Tibial nerve (tissue), 4 donors: Measurements from ENCODE around the gene RAP2B. TPM values are rescaled to one million over a fixed set of nuclear protein-coding genes. Genes with fewer than 3 reads are reported as not detected.
A peak's percentile ranks its signal among the peaks of the same experiment; 100 is the strongest.
"Not testable (repeated sequence)": the region's sequence is repeated elsewhere in the genome, so short reads cannot be mapped to it uniquely, and the experiment has no call there.

ENCODE experiments used
- DNase-seq, 2 donors: peaks; one replicate each; pipeline ENCODE4 v3.0.0-alpha.2; 2019; ENCODE audit warnings: low spot score in 2 of 2
- H3K27ac ChIP-seq, 4 donors: fragments of 200-600 bp; sonication (generic) in 3 of 4; one replicate each; pipeline ENCODE4 v1.5.1; 2017 to 2019; ENCODE audit warnings: mild to moderate bottlenecking in 1 of 4
- H3K27me3 ChIP-seq, 2 donors: fragments of 200-600 bp; sonication (generic) in 1 of 2; one replicate each; pipeline versions ENCODE4 v1.5.1 to v1.6.0; 2017 to 2019
- H3K36me3 ChIP-seq, 3 donors: fragments of 200-600 bp; sonication (generic); one replicate each; pipeline ENCODE4 v1.5.1; 2018 to 2019
- H3K4me1 ChIP-seq, 4 donors: fragments of 200-600 bp; sonication (generic) in 3 of 4; one replicate each; pipeline ENCODE4 v1.5.1; 2017 to 2019
- H3K4me3 ChIP-seq, 4 donors: fragments of 200-600 bp; sonication (generic) in 3 of 4; one replicate each; pipeline ENCODE4 v1.5.1; 2017 to 2019; ENCODE audit warnings: mild to moderate bottlenecking in 1 of 4, moderate library complexity in 1 of 4
- H3K9me3 ChIP-seq, 4 donors: fragments of 200-600 bp; sonication (generic) in 3 of 4; one replicate each; pipeline ENCODE4 v1.5.1; 2017 to 2019
- EP300 ChIP-seq, 2 donors: sonication (generic); formaldehyde crosslinking; IDR thresholded peaks; one replicate each; pipeline ENCODE4 v1.6.1; 2017; ENCODE audit warnings: antibody characterized with exemption in 2 of 2, mild to moderate bottlenecking in 1 of 2
- POLR2A ChIP-seq, 2 donors: fragments of 450-650 bp; IDR thresholded peaks; one replicate each; pipeline ENCODE4 v1.6.1; 2017; ENCODE audit warnings: antibody characterized with exemption in 2 of 2, mild to moderate bottlenecking in 2 of 2, moderate library complexity in 2 of 2
- WGBS, 2 donors: methylation state at CpG; one replicate each; pipeline ENCODE4 v1.1.5; 2018; 5-methylcytosine and 5-hydroxymethylcytosine counted together
- total RNA-seq, 4 donors: library from RNA; depleted of rRNA; stranded (reverse); fragments of >200 nt; gene quantifications; one replicate each; pipeline ENCODE4 v1.1.0, GENCODE V29; 2016
- TF ChIP-seq, protein P1 (sequence below), 5 experiments: fragments of 200-600 bp in 3 of 5; fragments of 450-650 bp in 2 of 5; sonication (generic) in 3 of 5; IDR thresholded peaks; one replicate each; pipeline ENCODE4 v1.5.1; 2016 to 2019; ENCODE audit warnings: antibody characterized with exemption in 5 of 5, mild to moderate bottlenecking in 3 of 5, moderate library complexity in 2 of 5

RAP2B gene
- total RNA-seq, result 10 to 100 TPM; 15.1 to 17.3 (median 15.8) TPM

DNA sequence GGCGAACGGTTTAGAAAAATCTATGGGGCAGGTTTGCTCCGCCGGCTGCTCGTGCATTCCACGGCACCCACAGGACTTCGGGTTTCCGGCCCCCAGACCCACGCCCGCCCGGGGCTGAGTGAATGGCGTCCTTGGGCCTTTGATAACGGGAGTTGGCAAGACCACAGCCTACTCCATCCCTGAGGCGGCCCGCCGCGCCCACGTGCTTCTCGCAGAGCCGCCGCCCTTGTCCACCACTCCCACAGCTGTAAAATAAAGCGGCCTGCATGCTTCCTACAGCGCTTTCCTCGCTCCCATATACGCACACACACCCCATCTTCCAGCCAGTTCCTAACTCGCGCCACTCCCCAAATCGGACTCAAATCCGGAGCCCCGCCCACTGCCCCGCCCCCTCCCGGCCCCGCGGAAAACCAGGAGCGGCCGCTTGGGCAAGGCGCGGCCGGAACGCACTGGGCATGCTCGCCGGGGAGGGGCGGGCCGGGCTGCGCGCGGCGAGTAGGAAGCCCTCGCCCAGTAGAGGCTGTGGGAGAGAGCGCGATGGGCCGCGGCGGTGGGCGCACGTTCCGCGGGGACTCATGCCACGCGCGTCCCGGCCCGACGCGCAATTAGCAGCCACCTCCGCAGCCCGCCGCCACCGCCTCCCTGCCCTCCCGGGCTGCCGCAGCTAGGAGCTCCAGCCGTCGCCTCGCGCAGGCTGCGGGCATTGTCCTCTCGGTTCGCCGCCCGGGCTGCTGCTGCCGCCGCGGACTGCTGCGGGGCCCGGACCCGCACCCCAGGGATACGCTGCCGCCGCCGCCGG is at the start of gene RAP2B:
Gene RAP2B (plus strand): TSS at position 513 of the 799 bp plus-strand sequence. CDS start 468 bp downstream, outside the sequence.
- H3K36me3 ChIP-seq, result no peaks in the 10 kb centered on the region
- H3K27ac ChIP-seq, result peak within 1 kb of the TSS; percentile 76 to 95 (median 93)
- H3K4me1 ChIP-seq, result peaks cover 0 to 39% (median 12%) of the 10 kb centered on the region in 4 donors
- 0% methylated on average over 38 to 54 of the region's 91 CpGs for WGBS, 2 donors
- TF ChIP-seq POLR2A (IDR thresholded peaks at IDR 0.05) (peak; percentile 93 to 98), EP300 (IDR thresholded peaks at IDR 0.05) (peak in 1 of 2 donors; percentile 95)
- TF ChIP-seq, protein P1, sequence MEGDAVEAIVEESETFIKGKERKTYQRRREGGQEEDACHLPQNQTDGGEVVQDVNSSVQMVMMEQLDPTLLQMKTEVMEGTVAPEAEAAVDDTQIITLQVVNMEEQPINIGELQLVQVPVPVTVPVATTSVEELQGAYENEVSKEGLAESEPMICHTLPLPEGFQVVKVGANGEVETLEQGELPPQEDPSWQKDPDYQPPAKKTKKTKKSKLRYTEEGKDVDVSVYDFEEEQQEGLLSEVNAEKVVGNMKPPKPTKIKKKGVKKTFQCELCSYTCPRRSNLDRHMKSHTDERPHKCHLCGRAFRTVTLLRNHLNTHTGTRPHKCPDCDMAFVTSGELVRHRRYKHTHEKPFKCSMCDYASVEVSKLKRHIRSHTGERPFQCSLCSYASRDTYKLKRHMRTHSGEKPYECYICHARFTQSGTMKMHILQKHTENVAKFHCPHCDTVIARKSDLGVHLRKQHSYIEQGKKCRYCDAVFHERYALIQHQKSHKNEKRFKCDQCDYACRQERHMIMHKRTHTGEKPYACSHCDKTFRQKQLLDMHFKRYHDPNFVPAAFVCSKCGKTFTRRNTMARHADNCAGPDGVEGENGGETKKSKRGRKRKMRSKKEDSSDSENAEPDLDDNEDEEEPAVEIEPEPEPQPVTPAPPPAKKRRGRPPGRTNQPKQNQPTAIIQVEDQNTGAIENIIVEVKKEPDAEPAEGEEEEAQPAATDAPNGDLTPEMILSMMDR (IDR thresholded peaks at IDR 0.05), result peak in 2 of 5 experiments; percentile 49 to 57
- no peaks in the 10 kb centered on the region for H3K27me3 ChIP-seq
- H3K4me3 ChIP-seq, result peak within 1 kb of the TSS; percentile 77 to 90 (median 88)
- DNase-seq, result peak; percentile 98
- no peaks in the 10 kb centered on the region for H3K9me3 ChIP-seq

DNA sequence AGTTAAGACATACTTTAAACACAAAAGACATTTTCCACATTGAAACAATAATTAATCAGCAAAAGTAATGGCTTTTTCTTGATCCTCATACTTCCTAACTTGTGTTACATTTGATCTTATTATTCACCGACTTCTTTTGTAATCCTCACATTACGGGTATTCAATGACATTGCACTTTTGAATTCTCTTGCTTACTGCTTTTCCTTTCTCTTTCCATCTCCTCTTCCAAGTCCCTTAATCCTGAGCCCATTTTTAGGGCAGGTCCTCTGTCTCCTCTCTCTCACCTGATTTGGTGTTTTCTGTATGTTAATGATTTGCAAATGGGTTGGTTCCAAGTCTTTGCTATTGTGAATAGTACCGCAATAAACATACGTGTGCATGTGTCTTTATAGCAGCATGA is 48.5 kb upstream of the RAP2B start:
- H3K4me3 ChIP-seq, result no peak overlapping the region
- 92 to 95% methylated on average over 4 of the region's 4 CpGs for WGBS, 2 donors
- TF ChIP-seq EP300 (IDR thresholded peaks at IDR 0.05) (no peak), POLR2A (IDR thresholded peaks at IDR 0.05) (no peak)
- TF ChIP-seq, protein P1 (IDR thresholded peaks at IDR 0.05), result no peak
- H3K27me3 ChIP-seq, result no peaks in the 10 kb centered on the region
- no peaks in the 10 kb centered on the region for H3K36me3 ChIP-seq
- no peaks in the 10 kb centered on the region for H3K4me1 ChIP-seq
- DNase-seq, result no peak
- H3K27ac ChIP-seq, result no peak overlapping the region
- H3K9me3 ChIP-seq, result no peaks in the 10 kb centered on the region

DNA sequence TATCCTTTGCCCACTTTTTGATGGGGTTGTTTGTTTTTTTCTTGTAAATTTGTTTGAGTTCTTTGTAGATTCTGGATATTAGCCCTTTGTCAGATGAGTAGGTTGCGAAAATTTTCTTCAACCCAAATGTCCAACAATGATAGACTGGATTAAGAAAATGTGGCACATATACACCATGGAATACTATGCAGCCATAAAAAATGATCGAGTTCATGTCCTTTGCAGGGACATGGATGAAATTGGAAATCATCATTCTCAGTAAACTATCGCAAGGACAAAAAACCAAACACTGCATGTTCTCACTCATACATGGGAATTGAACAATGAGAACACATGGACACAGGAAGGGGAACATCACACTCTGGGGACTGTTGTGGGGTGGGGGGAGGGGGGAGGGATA is 47.8 kb upstream of the RAP2B start:
- H3K4me3 ChIP-seq, H3K9me3 ChIP-seq, DNase-seq, H3K27ac ChIP-seq, H3K27me3 ChIP-seq, H3K4me1 ChIP-seq, H3K36me3 ChIP-seq: not testable (repeated sequence)
- 94 to 96% methylated on average over 3 of the region's 3 CpGs for WGBS, 2 donors

DNA sequence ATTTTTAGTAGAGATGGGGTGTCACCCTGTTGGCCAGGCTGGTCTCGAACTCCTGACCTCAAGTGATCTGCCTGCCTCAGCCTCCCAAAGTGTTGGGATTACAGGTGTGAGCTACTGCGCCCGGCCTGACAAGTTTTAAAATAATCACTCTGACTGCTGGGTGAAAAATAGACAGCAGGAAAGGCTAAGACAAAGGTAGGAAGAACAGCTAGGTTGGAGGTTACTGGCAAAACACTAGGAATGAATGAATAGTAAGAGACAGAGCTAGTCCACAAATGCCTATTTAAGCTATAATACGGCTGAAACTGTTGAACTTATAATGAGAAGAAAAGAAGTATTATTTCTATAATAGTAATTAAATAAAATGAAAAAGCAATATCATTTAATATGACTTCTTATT is 46.7 kb upstream of the RAP2B start:
- TF ChIP-seq, protein P1 (IDR thresholded peaks at IDR 0.05), result no peak
- no peak for TF ChIP-seq EP300 (IDR thresholded peaks at IDR 0.05)
- no peak for TF ChIP-seq POLR2A (IDR thresholded peaks at IDR 0.05)
- Histone ChIP-seq H3K9me3 (no peaks in the 10 kb centered on the region), H3K27me3 (no peaks in the 10 kb centered on the region), H3K27ac (no peak overlapping the region), H3K4me1 (no peaks in the 10 kb centered on the region), H3K4me3 (no peak overlapping the region), H3K36me3 (no peaks in the 10 kb centered on the region)
- no peak for DNase-seq
- WGBS, 2 donors, result 85 to 88% methylated on average over 4 of the region's 4 CpGs

DNA sequence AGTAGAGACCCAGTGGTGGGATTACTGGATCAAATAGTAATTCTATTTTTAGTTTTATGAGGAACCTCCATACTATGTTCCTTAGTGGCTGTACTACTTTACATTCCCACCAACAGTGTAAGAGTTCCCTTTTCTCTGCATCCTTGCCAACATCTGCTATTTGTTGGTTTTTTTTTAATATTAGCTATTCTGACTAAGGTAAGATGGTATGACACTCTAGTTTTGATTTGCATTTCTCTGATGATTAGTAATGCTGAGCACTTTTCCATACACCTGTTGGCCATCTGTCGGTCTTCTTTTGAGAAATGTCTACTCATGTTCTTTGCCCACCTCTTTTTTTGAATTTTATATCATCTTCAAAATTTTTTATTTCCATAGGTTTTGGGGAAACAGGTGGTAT is 34.2 kb upstream of the RAP2B start:
- H3K36me3 ChIP-seq, result no peaks in the 10 kb centered on the region
- H3K27me3 ChIP-seq, result no peaks in the 10 kb centered on the region
- H3K9me3 ChIP-seq, result peaks cover 0 to 22% (median under 1%) of the 10 kb centered on the region in 4 donors
- no peaks in the 10 kb centered on the region for H3K4me1 ChIP-seq
- TF ChIP-seq, protein P1 (IDR thresholded peaks at IDR 0.05), result no peak
- TF ChIP-seq EP300 (IDR thresholded peaks at IDR 0.05) (no peak), POLR2A (IDR thresholded peaks at IDR 0.05) (no peak)
- no peak overlapping the region for H3K4me3 ChIP-seq
- no peak for DNase-seq
- 89 to 97% methylated on average over 1 of the region's 1 CpG for WGBS, 2 donors
- no peak overlapping the region for H3K27ac ChIP-seq
